ENCODE results near the gene DPY19L2.
"Not testable (repeated sequence)": the region's sequence is repeated elsewhere in the genome, so short reads cannot be mapped to it uniquely, and the experiment has no call there.

DNA sequence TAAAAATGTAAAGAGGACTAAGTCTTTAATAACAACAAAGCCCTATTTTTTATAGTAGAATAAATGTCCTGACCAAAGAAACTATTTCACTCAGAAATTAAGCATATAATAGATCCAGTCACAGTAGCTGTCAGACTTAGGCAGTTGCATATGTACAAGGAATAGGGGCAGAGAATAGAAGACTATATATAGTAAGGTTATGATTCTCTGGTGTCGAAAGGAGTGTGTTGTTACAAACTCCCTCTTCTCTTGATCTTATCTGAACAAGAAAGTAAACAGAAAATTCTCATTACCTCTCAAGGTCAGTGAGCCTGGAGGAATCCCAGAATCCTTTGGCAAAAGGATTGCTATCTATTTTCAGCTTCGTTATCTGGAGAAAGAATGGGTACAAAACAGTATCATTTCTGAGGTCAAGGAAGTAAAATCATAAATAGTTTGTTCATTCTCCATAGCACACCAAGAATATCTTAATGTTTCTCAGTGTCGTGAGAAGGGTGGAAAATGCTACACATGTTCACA lies 46.9 kb upstream of the DPY19L2 start:
- not testable (repeated sequence) for TF ChIP-seq GABPA (IDR thresholded peaks at IDR 0.05; ENCODE audit: low read depth); CTCF (IDR thresholded peaks at IDR 0.05; ENCODE audit: insufficient read depth, low read length); POLR2AphosphoS5 (IDR thresholded peaks at IDR 0.05; ENCODE audit: low read depth)
- TF ChIP-seq, protein P1, sequence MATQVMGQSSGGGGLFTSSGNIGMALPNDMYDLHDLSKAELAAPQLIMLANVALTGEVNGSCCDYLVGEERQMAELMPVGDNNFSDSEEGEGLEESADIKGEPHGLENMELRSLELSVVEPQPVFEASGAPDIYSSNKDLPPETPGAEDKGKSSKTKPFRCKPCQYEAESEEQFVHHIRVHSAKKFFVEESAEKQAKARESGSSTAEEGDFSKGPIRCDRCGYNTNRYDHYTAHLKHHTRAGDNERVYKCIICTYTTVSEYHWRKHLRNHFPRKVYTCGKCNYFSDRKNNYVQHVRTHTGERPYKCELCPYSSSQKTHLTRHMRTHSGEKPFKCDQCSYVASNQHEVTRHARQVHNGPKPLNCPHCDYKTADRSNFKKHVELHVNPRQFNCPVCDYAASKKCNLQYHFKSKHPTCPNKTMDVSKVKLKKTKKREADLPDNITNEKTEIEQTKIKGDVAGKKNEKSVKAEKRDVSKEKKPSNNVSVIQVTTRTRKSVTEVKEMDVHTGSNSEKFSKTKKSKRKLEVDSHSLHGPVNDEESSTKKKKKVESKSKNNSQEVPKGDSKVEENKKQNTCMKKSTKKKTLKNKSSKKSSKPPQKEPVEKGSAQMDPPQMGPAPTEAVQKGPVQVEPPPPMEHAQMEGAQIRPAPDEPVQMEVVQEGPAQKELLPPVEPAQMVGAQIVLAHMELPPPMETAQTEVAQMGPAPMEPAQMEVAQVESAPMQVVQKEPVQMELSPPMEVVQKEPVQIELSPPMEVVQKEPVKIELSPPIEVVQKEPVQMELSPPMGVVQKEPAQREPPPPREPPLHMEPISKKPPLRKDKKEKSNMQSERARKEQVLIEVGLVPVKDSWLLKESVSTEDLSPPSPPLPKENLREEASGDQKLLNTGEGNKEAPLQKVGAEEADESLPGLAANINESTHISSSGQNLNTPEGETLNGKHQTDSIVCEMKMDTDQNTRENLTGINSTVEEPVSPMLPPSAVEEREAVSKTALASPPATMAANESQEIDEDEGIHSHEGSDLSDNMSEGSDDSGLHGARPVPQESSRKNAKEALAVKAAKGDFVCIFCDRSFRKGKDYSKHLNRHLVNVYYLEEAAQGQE (IDR thresholded peaks at IDR 0.05; ENCODE audit: insufficient replicate concordance, low read depth), result not testable (repeated sequence)

Data from HL-60 (cell line).